CD4-positive, alpha-beta memory T cell (primary cell): ENCODE results near the gene TPGS2. TPM values are rescaled to one million over a fixed set of nuclear protein-coding genes. Genes with fewer than 3 reads are reported as not detected.

Experiments
- CTCF ChIA-PET: fragments of 350-600 bp; sonication (Branson Sonifier 250); formaldehyde crosslinking; loops from one replicate; lab custom pipeline; 2021; ENCODE audit warnings: inconsistent platforms; ENCODE audit not compliant: partially characterized antibody; lab: Charles Lee
- POLR2A ChIA-PET: fragments of 350-600 bp; sonication (Branson Sonifier 250); formaldehyde crosslinking; loops from one replicate; lab custom pipeline; 2021; ENCODE audit not compliant: partially characterized antibody; lab: Charles Lee
- DNase-seq, 5 donors: peaks; one replicate each; pipeline versions ENCODE4 v3.0.0 to v3.0.0-alpha.2; 2020 to 2022; ENCODE audit warnings: mixed read lengths in 1 of 5
- H3K27ac ChIP-seq: one replicate; pipeline ENCODE4 v1.7.0; 2013; ENCODE audit warnings: low read depth, low read length
- H3K27me3 ChIP-seq: 2 replicates; pipeline ENCODE4 v1.7.0; 2013; ENCODE audit warnings: mild to moderate bottlenecking, low read length, moderate library complexity; ENCODE audit not compliant: insufficient read depth
- H3K36me3 ChIP-seq: 2 replicates; pipeline ENCODE4 v1.7.0; 2013; ENCODE audit warnings: mild to moderate bottlenecking, low read length, moderate library complexity; ENCODE audit not compliant: insufficient read depth
- H3K4me1 ChIP-seq: 2 replicates; pipeline ENCODE4 v1.7.0; 2013; ENCODE audit warnings: mild to moderate bottlenecking, low read length, moderate library complexity; ENCODE audit not compliant: insufficient read depth
- H3K4me3 ChIP-seq, 2 donors: one replicate each; pipeline ENCODE4 v1.7.0; 2013; ENCODE audit warnings: low read length in 2 of 2, mild to moderate bottlenecking in 1 of 2
- H3K9me3 ChIP-seq, 2 donors: one replicate each; pipeline ENCODE4 v1.7.0; 2013; ENCODE audit warnings: low read length in 2 of 2, control low read depth in 1 of 2; ENCODE audit not compliant: control insufficient read depth in 1 of 2
- H3K27ac Mint-ChIP-seq, 7 donors: one replicate each; pipeline ENCODE4 v1.8.0; 2020 to 2021; ENCODE audit warnings: mixed read lengths in 7 of 7, mild to moderate bottlenecking in 6 of 7, inconsistent platforms in 3 of 7, moderate library complexity in 3 of 7
- H3K27me3 Mint-ChIP-seq, 2 donors: one replicate each; pipeline ENCODE4 v1.8.0; 2020 to 2021; ENCODE audit warnings: mixed read lengths in 2 of 2
- H3K36me3 Mint-ChIP-seq, 2 donors: one replicate each; pipeline ENCODE4 v1.8.0; 2020 to 2021; ENCODE audit warnings: mixed read lengths in 2 of 2, inconsistent platforms in 1 of 2, mild to moderate bottlenecking in 1 of 2
- H3K4me1 Mint-ChIP-seq, 4 donors: one replicate each; pipeline ENCODE4 v1.8.0; 2020 to 2021; ENCODE audit warnings: mixed read lengths in 4 of 4, mild to moderate bottlenecking in 1 of 4
- H3K4me3 Mint-ChIP-seq, 8 donors: one replicate each; pipeline ENCODE4 v1.8.0; 2020 to 2021; ENCODE audit warnings: mixed read lengths in 8 of 8, mild to moderate bottlenecking in 7 of 8, moderate library complexity in 6 of 8, inconsistent platforms in 3 of 8
- H3K9me3 Mint-ChIP-seq, 8 donors: one replicate each; pipeline ENCODE4 v1.8.0; 2020 to 2021; ENCODE audit warnings: mixed read lengths in 8 of 8, mild to moderate bottlenecking in 5 of 8, inconsistent platforms in 3 of 8, moderate library complexity in 1 of 8
- intact Hi-C: fragments of 100-400 bp; cut with micrococcal nuclease; formaldehyde crosslinking; loops from one replicate; pipeline ENCODE4 v1.15.1; 2023
- polyA plus RNA-seq, 2 donors: library from polyadenylated mRNA; unstranded; fragments of 300-500 nt; fragmentation: Illumina TruSeq; gene quantifications; one replicate each; pipeline ENCODE4 v1.2.3, GENCODE V29; 2021
- total RNA-seq, 2 experiments: library from RNA; stranded (reverse); gene quantifications; one replicate each; pipeline ENCODE4 v1.2.3, GENCODE V29; 2021

Gene TPGS2
- total and polyA plus RNA-seq, 4 experiments from 2014 or later = 51.6 to 75.3 (median 62.1) TPM

- H3K36me3 ChIP-seq = peaks cover 13% of the 10 kb centered on the region
- H3K36me3 Mint-ChIP-seq = peaks cover 22 to 71% of the 10 kb centered on the region in 2 donors
Observed at GRCh38 chr18:36814994-36815393, 13.8 kb downstream of the TPGS2 start.

DNA sequence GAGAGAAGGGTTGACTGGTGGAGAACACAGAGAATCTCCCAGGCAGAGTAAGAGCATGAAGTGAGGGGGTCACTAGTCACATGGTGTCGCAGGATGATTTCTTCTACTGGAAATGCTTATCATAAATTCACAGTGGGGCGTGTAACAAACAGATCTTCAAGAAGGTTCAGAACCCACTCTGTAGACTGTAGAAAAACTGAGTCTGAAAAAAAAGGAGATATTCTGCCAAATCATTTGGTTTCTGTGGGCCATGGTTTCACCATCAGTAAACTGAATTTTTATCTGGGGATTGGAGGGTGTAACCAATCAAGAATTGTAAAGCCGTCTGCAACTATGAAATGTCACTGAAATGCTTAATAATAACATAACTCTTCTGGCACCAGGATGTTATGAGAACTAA lies 15.0 kb downstream of the TPGS2 start:
- Mint-ChIP-seq H3K27me3 (no peaks in the 10 kb centered on the region), H3K4me3 (no peak overlapping the region), H3K27ac (peak overlapping the region in 5 of 7 donors; percentile 5 to 73 (median 9)), H3K4me1 (peaks cover 8 to 19% (median 12%) of the 10 kb centered on the region in 4 donors), H3K9me3 (peaks cover 0 to 2% (median 0%) of the 10 kb centered on the region in 8 donors), H3K36me3 (peaks cover 19 to 67% of the 10 kb centered on the region in 2 donors)
- H3K9me3 ChIP-seq = no peaks in the 10 kb centered on the region
- POLR2A ChIA-PET = no interaction called here
- H3K36me3 ChIP-seq = peaks cover 13% of the 10 kb centered on the region
- H3K4me1 ChIP-seq = no peaks in the 10 kb centered on the region
- H3K27ac ChIP-seq = no peak overlapping the region
- no peak overlapping the region for H3K4me3 ChIP-seq
- intact Hi-C loops = loop anchor here (2.0 kb wide), 1 partner anchor 15 kb away; the partner anchor contains the start of genes KIAA1328 and TPGS2
- no peak for DNase-seq
- CTCF ChIA-PET = interaction anchor here (4.6 to 7.3 kb wide), 2 partner anchors 15 to 126 kb away, joined by 22 to 50 read pairs; partner anchors contain the start of genes KIAA1328 and TPGS2
- H3K27me3 ChIP-seq = no peaks in the 10 kb centered on the region

More at GRCh38 chr18:36814994-36815393, 13.8 kb downstream of the TPGS2 start:
- peaks cover 7 to 14% (median 10%) of the 10 kb centered on the region in 4 donors for H3K4me1 Mint-ChIP-seq
- Histone ChIP-seq H3K27me3 (no peaks in the 10 kb centered on the region), H3K9me3 (no peaks in the 10 kb centered on the region), H3K4me3 (no peak overlapping the region), H3K4me1 (no peaks in the 10 kb centered on the region), H3K27ac (no peak overlapping the region)
- CTCF ChIA-PET = no interaction called here
- H3K4me3 Mint-ChIP-seq = no peak overlapping the region
- POLR2A ChIA-PET = no interaction called here
- intact Hi-C loops = no loop called here
- no peaks in the 10 kb centered on the region for H3K27me3 Mint-ChIP-seq
- peak overlapping the region in 1 of 7 donors; percentile 29 for H3K27ac Mint-ChIP-seq
- peaks cover 0 to 2% (median 0%) of the 10 kb centered on the region in 8 donors for H3K9me3 Mint-ChIP-seq
- DNase-seq = no peak

GRCh38 chr18:36813101-36813775 lies 15.6 kb downstream of the TPGS2 start:
- POLR2A ChIA-PET = no interaction called here

GRCh38 chr18:36812678-36813077 lies 16.1 kb downstream of the TPGS2 start:
- intact Hi-C loops = loop anchor here (2.0 kb wide), 1 partner anchor 16 kb away; the partner anchor contains the start of genes KIAA1328 and TPGS2
- H3K4me1 ChIP-seq = no peaks in the 10 kb centered on the region
- POLR2A ChIA-PET = no interaction called here
- no peak overlapping the region for H3K27ac ChIP-seq
- H3K4me3 ChIP-seq = no peak overlapping the region
- H3K36me3 ChIP-seq = peaks cover 7% of the 10 kb centered on the region
- Mint-ChIP-seq H3K9me3 (peaks cover 0 to 2% (median 0%) of the 10 kb centered on the region in 8 donors), H3K36me3 (peaks cover 14 to 61% of the 10 kb centered on the region in 2 donors), H3K4me1 (peaks cover 5 to 15% (median 11%) of the 10 kb centered on the region in 4 donors), H3K4me3 (no peak overlapping the region), H3K27me3 (no peaks in the 10 kb centered on the region), H3K27ac (peak overlapping the region in 3 of 7 donors; percentile 39 to 80 (median 42))
- no peak for DNase-seq
- CTCF ChIA-PET = interaction anchor here (0.9 to 7.3 kb wide), 4 partner anchors 9 to 125 kb away, joined by 3 to 50 read pairs (median 12); partner anchors contain the start of genes KIAA1328 and TPGS2
- no peaks in the 10 kb centered on the region for H3K27me3 ChIP-seq
- H3K9me3 ChIP-seq = no peaks in the 10 kb centered on the region

More at GRCh38 chr18:36813101-36813775, 15.6 kb downstream of the TPGS2 start:
- CTCF ChIA-PET = interaction anchor here (0.9 to 7.3 kb wide), 4 partner anchors 8 to 126 kb away, joined by 3 to 50 read pairs (median 12); partner anchors contain the start of genes KIAA1328 and TPGS2
- H3K27ac ChIP-seq = no peak overlapping the region
- peaks cover 0 to 2% (median 0%) of the 10 kb centered on the region in 8 donors for H3K9me3 Mint-ChIP-seq
- H3K36me3 Mint-ChIP-seq = peaks cover 15 to 62% of the 10 kb centered on the region in 2 donors
- no peaks in the 10 kb centered on the region for H3K4me1 ChIP-seq
- H3K27me3 Mint-ChIP-seq = no peaks in the 10 kb centered on the region
- no peak for DNase-seq
- H3K4me3 ChIP-seq = no peak overlapping the region
- peak overlapping the region in 1 of 8 donors; percentile 43 for H3K4me3 Mint-ChIP-seq
- no peaks in the 10 kb centered on the region for H3K27me3 ChIP-seq
- intact Hi-C loops = loop anchor here (2.0 kb wide), 1 partner anchor 16 kb away; the partner anchor contains the start of genes KIAA1328 and TPGS2
- H3K27ac Mint-ChIP-seq = peak overlapping the region in 3 of 7 donors; percentile 30 to 73 (median 48)
- H3K9me3 ChIP-seq = no peaks in the 10 kb centered on the region
- H3K36me3 ChIP-seq = peaks cover 13% of the 10 kb centered on the region
- peaks cover 8 to 19% (median 12%) of the 10 kb centered on the region in 4 donors for H3K4me1 Mint-ChIP-seq

DNA sequence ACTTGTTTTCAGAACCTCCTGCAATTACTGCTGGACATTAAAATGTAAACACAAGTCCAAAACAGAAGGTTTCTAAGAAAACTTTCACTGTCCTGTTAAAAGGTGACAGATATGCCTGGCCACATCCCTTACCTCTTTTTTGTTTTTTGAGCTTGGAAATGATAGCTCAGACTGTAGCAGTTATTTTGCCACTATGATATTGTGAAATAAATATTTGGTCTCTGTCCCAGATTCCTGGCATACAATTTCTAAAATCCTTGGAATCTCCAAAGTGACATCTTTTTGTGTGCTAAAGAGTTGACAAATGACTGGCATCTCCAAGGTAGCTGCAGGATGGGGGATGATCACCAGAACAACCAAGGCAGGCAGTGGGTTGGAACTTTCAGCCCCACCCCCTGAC lies 16.8 kb downstream of the TPGS2 start:
- Histone ChIP-seq H3K27ac (no peak overlapping the region), H3K36me3 (peaks cover 14% of the 10 kb centered on the region), H3K4me3 (no peak overlapping the region), H3K27me3 (no peaks in the 10 kb centered on the region), H3K9me3 (no peaks in the 10 kb centered on the region), H3K4me1 (no peaks in the 10 kb centered on the region)
- intact Hi-C loops = loop anchor here (2.0 kb wide), 1 partner anchor 17 kb away; the partner anchor contains the start of genes KIAA1328 and TPGS2
- H3K36me3 Mint-ChIP-seq = peaks cover 21 to 62% of the 10 kb centered on the region in 2 donors
- H3K4me3 Mint-ChIP-seq = no peak overlapping the region
- peaks cover 5 to 15% (median 12%) of the 10 kb centered on the region in 4 donors for H3K4me1 Mint-ChIP-seq
- H3K9me3 Mint-ChIP-seq = peaks cover 0 to 2% (median 0%) of the 10 kb centered on the region in 8 donors
- H3K27ac Mint-ChIP-seq = no peak overlapping the region
- CTCF ChIA-PET = interaction anchor here (4.6 to 7.3 kb wide), 2 partner anchors 17 to 125 kb away, joined by 22 to 50 read pairs; partner anchors contain the start of genes KIAA1328 and TPGS2
- H3K27me3 Mint-ChIP-seq = no peaks in the 10 kb centered on the region
- no peak for DNase-seq
- POLR2A ChIA-PET = interaction anchor here (1.3 kb wide), 1 partner anchor 17 kb away, joined by 4 read pairs; the partner anchor contains the start of genes KIAA1328 and TPGS2

DNA sequence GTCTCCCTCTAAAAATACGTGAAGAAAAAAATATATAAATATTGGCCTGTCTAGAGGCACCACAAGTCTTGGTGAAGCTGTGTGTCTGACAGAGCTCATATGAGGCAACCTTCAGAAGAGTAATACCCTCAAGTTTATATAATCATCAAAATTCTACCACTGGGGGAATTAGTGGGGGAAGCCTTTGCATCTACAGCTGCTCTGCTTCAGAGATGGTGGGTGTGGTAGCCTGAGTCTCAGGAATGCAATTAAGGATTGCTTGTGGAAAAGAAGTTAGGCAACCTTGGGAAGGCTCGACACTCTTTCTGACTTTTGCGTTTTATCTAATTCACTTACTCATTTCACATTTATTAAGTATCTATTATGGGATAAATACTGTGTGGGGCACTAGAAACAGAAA lies 17.4 kb downstream of the TPGS2 start:
- no peaks in the 10 kb centered on the region for H3K27me3 Mint-ChIP-seq
- peaks cover 0 to 2% (median 0%) of the 10 kb centered on the region in 8 donors for H3K9me3 Mint-ChIP-seq
- Histone ChIP-seq H3K4me3 (no peak overlapping the region), H3K9me3 (no peaks in the 10 kb centered on the region), H3K4me1 (no peaks in the 10 kb centered on the region), H3K36me3 (peaks cover 15% of the 10 kb centered on the region), H3K27me3 (no peaks in the 10 kb centered on the region), H3K27ac (no peak overlapping the region)
- POLR2A ChIA-PET = interaction anchor here (1.3 kb wide), 1 partner anchor 17 kb away, joined by 4 read pairs; the partner anchor contains the start of genes KIAA1328 and TPGS2
- H3K4me1 Mint-ChIP-seq = peaks cover 5 to 15% (median 11%) of the 10 kb centered on the region in 4 donors
- no peak overlapping the region for H3K4me3 Mint-ChIP-seq
- CTCF ChIA-PET = interaction anchor here (1.2 to 7.3 kb wide), 5 partner anchors 8 to 652 kb away, joined by 4 to 50 read pairs (median 10); partner anchors contain the start of genes KIAA1328 and TPGS2
- no peak for DNase-seq
- H3K36me3 Mint-ChIP-seq = peaks cover 24 to 61% of the 10 kb centered on the region in 2 donors
- H3K27ac Mint-ChIP-seq = no peak overlapping the region
- intact Hi-C loops = no loop called here
